ENCODE results near the gene CTNNA3. TPM values are rescaled to one million over a fixed set of nuclear protein-coding genes. Genes with fewer than 3 reads are reported as not detected.

The CTNNA3 gene
- total RNA-seq, 6 donors from 2014 or later = 0.20 to 2.0 TPM; not detected in 4

- no peak for TF ChIP-seq POLR2AphosphoS5 (IDR thresholded peaks at IDR 0.05)
- no peak for TF ChIP-seq CTCF (IDR thresholded peaks at IDR 0.05)
- TF ChIP-seq POLR2A (IDR thresholded peaks at IDR 0.05) = no peak
- TF ChIP-seq EP300 (IDR thresholded peaks at IDR 0.05) = no peak
- Histone ChIP-seq H3K4me1 (no peaks in the 10 kb centered on the region), H3K4me3 (no peak overlapping the region), H3K27me3 (no peaks in the 10 kb centered on the region), H3K9me3 (no peaks in the 10 kb centered on the region), H3K36me3 (no peaks in the 10 kb centered on the region), H3K27ac (no peak overlapping the region)
- no peak for DNase-seq
- 68 to 73% methylated on average over 3 of the region's 3 CpGs for WGBS, 2 donors
- ATAC-seq (ENCODE audit: low FRiP score in 2 of 2) = no peak
Measured at GRCh38 chr10:66832781-66833422, 863.1 kb downstream of the CTNNA3 start.

GRCh38 chr10:66828957-66829356 lies 867.0 kb downstream of the CTNNA3 start:
- H3K4me1 ChIP-seq = no peaks in the 10 kb centered on the region
- no peak overlapping the region for H3K4me3 ChIP-seq
- peak in 1 of 2 donors; percentile 51 for ATAC-seq (ENCODE audit: low FRiP score in 2 of 2)
- H3K9me3 ChIP-seq = no peaks in the 10 kb centered on the region
- 90 to 98% methylated on average over 2 of the region's 2 CpGs for WGBS, 2 donors
- no peak for DNase-seq
- H3K27me3 ChIP-seq = no peaks in the 10 kb centered on the region
- H3K36me3 ChIP-seq = no peaks in the 10 kb centered on the region
- H3K27ac ChIP-seq = no peak overlapping the region
- TF ChIP-seq POLR2AphosphoS5 (IDR thresholded peaks at IDR 0.05) = no peak
- TF ChIP-seq EP300 (IDR thresholded peaks at IDR 0.05) = no peak
- no peak for TF ChIP-seq CTCF (IDR thresholded peaks at IDR 0.05)
- TF ChIP-seq POLR2A (IDR thresholded peaks at IDR 0.05) = no peak

- 75 to 80% methylated on average over 1 of the region's 1 CpG for WGBS, 2 donors
- ATAC-seq (ENCODE audit: low FRiP score in 2 of 2) = no peak
- DNase-seq = no peak
- Histone ChIP-seq H3K36me3 (no peaks in the 10 kb centered on the region), H3K4me1 (no peaks in the 10 kb centered on the region), H3K27me3 (no peaks in the 10 kb centered on the region), H3K27ac (no peak overlapping the region), H3K9me3 (no peaks in the 10 kb centered on the region), H3K4me3 (no peak overlapping the region)
- TF ChIP-seq POLR2AphosphoS5 (IDR thresholded peaks at IDR 0.05) (no peak), CTCF (IDR thresholded peaks at IDR 0.05) (no peak), EP300 (IDR thresholded peaks at IDR 0.05) (no peak), POLR2A (IDR thresholded peaks at IDR 0.05) (no peak)
Measured at GRCh38 chr10:66827353-66827752, 868.6 kb downstream of the CTNNA3 start.

GRCh38 chr10:66823301-66823700 lies 872.7 kb downstream of the CTNNA3 start:
- no peak for ATAC-seq (ENCODE audit: low FRiP score in 2 of 2)
- WGBS, 2 donors = 68 to 70% methylated on average over 1 of the region's 1 CpG
- H3K9me3 ChIP-seq = no peaks in the 10 kb centered on the region
- no peak overlapping the region for H3K4me3 ChIP-seq
- no peak overlapping the region for H3K27ac ChIP-seq
- no peaks in the 10 kb centered on the region for H3K27me3 ChIP-seq
- no peaks in the 10 kb centered on the region for H3K4me1 ChIP-seq
- H3K36me3 ChIP-seq = no peaks in the 10 kb centered on the region
- TF ChIP-seq POLR2A (IDR thresholded peaks at IDR 0.05) (no peak), EP300 (IDR thresholded peaks at IDR 0.05) (no peak), POLR2AphosphoS5 (IDR thresholded peaks at IDR 0.05) (no peak), CTCF (IDR thresholded peaks at IDR 0.05) (no peak)
- DNase-seq = no peak

- no peak for DNase-seq
- no peaks in the 10 kb centered on the region for H3K27me3 ChIP-seq
- H3K36me3 ChIP-seq = no peaks in the 10 kb centered on the region
- no peak overlapping the region for H3K27ac ChIP-seq
- H3K4me1 ChIP-seq = no peaks in the 10 kb centered on the region
- WGBS, 2 donors = 32 to 54% methylated on average over 1 of the region's 1 CpG
- no peak for ATAC-seq (ENCODE audit: low FRiP score in 2 of 2)
- no peak for TF ChIP-seq CTCF (IDR thresholded peaks at IDR 0.05)
- no peak for TF ChIP-seq POLR2AphosphoS5 (IDR thresholded peaks at IDR 0.05)
- no peak for TF ChIP-seq EP300 (IDR thresholded peaks at IDR 0.05)
- TF ChIP-seq POLR2A (IDR thresholded peaks at IDR 0.05) = no peak
- no peak overlapping the region for H3K4me3 ChIP-seq
- no peaks in the 10 kb centered on the region for H3K9me3 ChIP-seq
Measured at GRCh38 chr10:66822801-66823200, 873.2 kb downstream of the CTNNA3 start.

All from upper lobe of left lung (tissue), 6 donors.